SK-N-SH (cell line): ENCODE measurements around the gene PIK3R2. TPM values are rescaled to one million over a fixed set of nuclear protein-coding genes. Genes with fewer than 3 reads are reported as not detected.
A peak's percentile ranks its signal among the peaks of the same experiment; 100 is the strongest.

Experiments
- CTCF ChIA-PET: fragments of 300-600, 350-600 bp; formaldehyde crosslinking; extraction: SDS; loops from one replicate; lab custom pipeline; 2021; lab: Yijun Ruan, JAX
- POLR2A ChIA-PET: fragments of 350-600 bp; sonication (Branson Sonifier 250); formaldehyde crosslinking; extraction: SDS; loops from one replicate; lab custom pipeline; 2020; ENCODE audit warnings: antibody characterized with exemption, inconsistent platforms; lab: Yijun Ruan, JAX
- DNase-seq: peaks from one replicate; pipeline ENCODE4 v3.0.0; 2012
- H2AFZ ChIP-seq: fragments of 200-600 bp; sonication (generic); 2 replicates; pipeline ENCODE4 v1.8.1; 2016; ENCODE audit warnings: antibody characterized with exemption, mild to moderate bottlenecking, low read depth
- H3F3A ChIP-seq: fragments of 200-600 bp; sonication (generic); replicated peaks from 2 replicates; pipeline ENCODE3; 2016; ENCODE audit warnings: antibody characterized with exemption, mild to moderate bottlenecking; ENCODE audit not compliant: insufficient read depth
- H3K27ac ChIP-seq, 2 experiments: fragments of 200-500 bp in 1 of 2; fragments of 200-600 bp in 1 of 2; sonication (Bioruptor generic) in 1 of 2; sonication (generic), shearing (Covaris generic) in 1 of 2; 2 replicates each; pipeline versions ENCODE4 v1.5.1 to v1.6.1; 2014 to 2016; ENCODE audit warnings: low read depth in 2 of 2, inconsistent platforms in 1 of 2, low read length in 1 of 2, mild to moderate bottlenecking in 1 of 2, mixed read lengths in 1 of 2
- H3K27me3 ChIP-seq: fragments of 200-600 bp; sonication (generic), shearing (Covaris generic); 2 replicates; pipeline ENCODE4 v1.6.1; 2016; ENCODE audit warnings: mixed run types; ENCODE audit not compliant: insufficient read depth
- H3K36me3 ChIP-seq, 2 experiments: fragments of 200-500 bp in 1 of 2; fragments of 200-600 bp in 1 of 2; sonication (Bioruptor generic) in 1 of 2; sonication (generic) in 1 of 2; replicated peaks in 1 of 2; 2 replicates each; pipeline versions ENCODE3 to v1.5.1; 2014 to 2016; ENCODE audit warnings: low read length in 1 of 2, mild to moderate bottlenecking in 1 of 2; ENCODE audit not compliant: insufficient read depth in 2 of 2, control insufficient read depth in 1 of 2
- H3K4me1 ChIP-seq, 2 experiments: fragments of 200-500 bp in 1 of 2; fragments of 200-600 bp in 1 of 2; sonication (Bioruptor generic) in 1 of 2; sonication (generic), shearing (Covaris generic) in 1 of 2; 2 replicates each; pipeline versions ENCODE4 v1.5.1 to v1.6.1; 2014 to 2016; ENCODE audit warnings: low read depth in 1 of 2, low read length in 1 of 2, mixed run types in 1 of 2; ENCODE audit not compliant: insufficient read depth in 2 of 2, control insufficient read depth in 1 of 2
- H3K4me2 ChIP-seq: fragments of 200-600 bp; sonication (generic), shearing (Covaris generic); 2 replicates; pipeline ENCODE4 v1.6.1; 2017; ENCODE audit warnings: mixed run types
- H3K4me3 ChIP-seq, 2 experiments: fragments of 200-500 bp in 1 of 2; fragments of 200-600 bp in 1 of 2; sonication (Bioruptor generic) in 1 of 2; sonication (generic), shearing (Covaris generic) in 1 of 2; 2 replicates each; pipeline versions ENCODE4 v1.5.1 to v1.8.1; 2014 to 2016; ENCODE audit warnings: low read depth in 2 of 2, inconsistent platforms in 1 of 2, low read length in 1 of 2, mild to moderate bottlenecking in 1 of 2, mixed read lengths in 1 of 2, moderate library complexity in 1 of 2
- H3K79me2 ChIP-seq: fragments of 200-600 bp; sonication (generic); 2 replicates; pipeline ENCODE4 v1.8.1; 2017; ENCODE audit warnings: mild to moderate bottlenecking; ENCODE audit not compliant: insufficient read depth
- H3K9ac ChIP-seq: fragments of 200-600 bp; sonication (generic); 2 replicates; pipeline ENCODE4 v1.6.1; 2017; ENCODE audit warnings: mixed run types
- H3K9me2 ChIP-seq: fragments of 200-600 bp; sonication (generic); 2 replicates; pipeline ENCODE4 v1.6.1; 2017; ENCODE audit warnings: mixed run types
- H3K9me3 ChIP-seq: fragments of 200-600 bp; sonication (generic); 2 replicates; pipeline ENCODE4 v1.6.1; 2017; ENCODE audit warnings: mixed run types, mild to moderate bottlenecking, moderate library complexity
- H4K20me1 ChIP-seq: fragments of 200-600 bp; sonication (generic); 2 replicates; pipeline ENCODE4 v1.6.1; 2017; ENCODE audit warnings: mild to moderate bottlenecking, mixed run types; ENCODE audit not compliant: insufficient read depth
- ELF1 ChIP-seq: IDR thresholded peaks from 2 replicates; pipeline ENCODE4 v1.4.0; 2012
- EZH2phosphoT487 ChIP-seq: fragments of 200-600 bp; sonication (generic); IDR thresholded peaks from 2 replicates; pipeline ENCODE4 v1.6.1; 2017; ENCODE audit warnings: low read depth, mixed run types, mild to moderate bottlenecking, antibody characterized with exemption, moderate library complexity, borderline replicate concordance
- FOXJ3 ChIP-seq: sonication (generic); formaldehyde crosslinking; IDR thresholded peaks from 2 replicates; pipeline ENCODE4 v1.5.1; 2020; ENCODE audit warnings: mild to moderate bottlenecking, missing genetic modification reagents
- MEF2A ChIP-seq: IDR thresholded peaks from 2 replicates; pipeline ENCODE4 v1.4.0; 2012; ENCODE audit warnings: low read depth, borderline replicate concordance
- NFIC ChIP-seq: IDR thresholded peaks from 2 replicates; pipeline ENCODE4 v1.4.0; 2012; ENCODE audit warnings: borderline replicate concordance
- PBX3 ChIP-seq: IDR thresholded peaks from 2 replicates; pipeline ENCODE4; 2012
- POLR2AphosphoS5 ChIP-seq: IDR thresholded peaks from 2 replicates; pipeline ENCODE4 v1.6.1; 2012; ENCODE audit warnings: low read depth, low read length
- RAD21 ChIP-seq: IDR thresholded peaks from 2 replicates; pipeline ENCODE4 v1.6.1; 2012; ENCODE audit warnings: mild to moderate bottlenecking, low read length
- RFX5 ChIP-seq: IDR thresholded peaks from 2 replicates; pipeline ENCODE4 v1.6.1; 2012; ENCODE audit warnings: mild to moderate bottlenecking, improper control_type of control experiment, low read length
- SIN3A ChIP-seq: IDR thresholded peaks from 2 replicates; pipeline ENCODE4 v1.6.1; 2012; ENCODE audit warnings: low read depth, mild to moderate bottlenecking, low read length, moderate library complexity, borderline replicate concordance
- YY1 ChIP-seq: IDR thresholded peaks from 2 replicates; pipeline ENCODE4 v1.4.0; 2012; ENCODE audit warnings: low read depth, mild to moderate bottlenecking
- WGBS: methylation state at CpG from one replicate; pipeline ENCODE4 v1.1.6; 2017; ENCODE audit warnings: low lambda C conversion rate; 5-methylcytosine and 5-hydroxymethylcytosine counted together
- polyA plus RNA-seq, 3 experiments: library from polyadenylated mRNA; depleted of rRNA; stranded (reverse); fragments of >200 nt; gene quantifications; 2 replicates each; pipeline ENCODE4 v1.2.3, GENCODE V29; 2012
- TF ChIP-seq, protein P1 (sequence below): IDR thresholded peaks from 2 replicates; pipeline ENCODE4 v1.4.0; 2012; ENCODE audit warnings: low read depth, borderline replicate concordance
- TF ChIP-seq, protein P2 (sequence below): IDR thresholded peaks from 2 replicates; pipeline ENCODE4 v1.4.0; 2012; ENCODE audit warnings: low read depth
- TF ChIP-seq, protein P3 (sequence below): fragments of 150-350 bp; IDR thresholded peaks from 2 replicates; pipeline ENCODE4 v1.6.1; 2016; ENCODE audit warnings: mild to moderate bottlenecking, low read depth, low read length

Gene PIK3R2
- polyA plus RNA-seq, 1 of the 3 experiments (the other 2 are of a cell fraction): 36.6 TPM

- peak; percentile 88 for DNase-seq
- no peaks in the 10 kb centered on the region for H4K20me1 ChIP-seq
- H3K9ac ChIP-seq: peak within 1 kb of the TSS; percentile 52
- peaks cover 5% of the 10 kb centered on the region for H3F3A ChIP-seq
- no peak within 1 kb of the TSS; a peak in 1 of 4 replicates for H3K27ac ChIP-seq
- WGBS: 7% methylated on average over 31 of the region's 47 CpGs
- peak within 1 kb of the TSS; percentile 87 for H2AFZ ChIP-seq
- POLR2A ChIA-PET: interaction anchor here (0.6 kb wide), 1 partner anchor 12 kb away, joined by 3 read pairs; no protein-coding TSS in a partner anchor
- H3K36me3 ChIP-seq: peaks cover 6 to 9% of the 10 kb centered on the region in 2 experiments
- H3K27me3 ChIP-seq: no peaks in the 10 kb centered on the region
- TF ChIP-seq, protein P1, sequence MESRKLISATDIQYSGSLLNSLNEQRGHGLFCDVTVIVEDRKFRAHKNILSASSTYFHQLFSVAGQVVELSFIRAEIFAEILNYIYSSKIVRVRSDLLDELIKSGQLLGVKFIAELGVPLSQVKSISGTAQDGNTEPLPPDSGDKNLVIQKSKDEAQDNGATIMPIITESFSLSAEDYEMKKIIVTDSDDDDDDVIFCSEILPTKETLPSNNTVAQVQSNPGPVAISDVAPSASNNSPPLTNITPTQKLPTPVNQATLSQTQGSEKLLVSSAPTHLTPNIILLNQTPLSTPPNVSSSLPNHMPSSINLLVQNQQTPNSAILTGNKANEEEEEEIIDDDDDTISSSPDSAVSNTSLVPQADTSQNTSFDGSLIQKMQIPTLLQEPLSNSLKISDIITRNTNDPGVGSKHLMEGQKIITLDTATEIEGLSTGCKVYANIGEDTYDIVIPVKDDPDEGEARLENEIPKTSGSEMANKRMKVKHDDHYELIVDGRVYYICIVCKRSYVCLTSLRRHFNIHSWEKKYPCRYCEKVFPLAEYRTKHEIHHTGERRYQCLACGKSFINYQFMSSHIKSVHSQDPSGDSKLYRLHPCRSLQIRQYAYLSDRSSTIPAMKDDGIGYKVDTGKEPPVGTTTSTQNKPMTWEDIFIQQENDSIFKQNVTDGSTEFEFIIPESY: no peak
- 0 out of 2 replicates have a peak, but pooled peaks have one; percentile 16 for TF ChIP-seq POLR2AphosphoS5
- TF ChIP-seq, protein P2, sequence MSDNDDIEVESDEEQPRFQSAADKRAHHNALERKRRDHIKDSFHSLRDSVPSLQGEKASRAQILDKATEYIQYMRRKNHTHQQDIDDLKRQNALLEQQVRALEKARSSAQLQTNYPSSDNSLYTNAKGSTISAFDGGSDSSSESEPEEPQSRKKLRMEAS: peak; percentile 43; the same call in 1 of the 2 replicates
- TF ChIP-seq, all 33 proteins: peak for 2
- CTCF ChIA-PET: interaction anchor here (0.7 to 2.3 kb wide), 8 partner anchors 9 to 166 kb away, joined by 3 to 19 read pairs (median 6); partner anchors contain the start of gene MPV17L2
- H3K4me2 ChIP-seq: peak within 1 kb of the TSS; percentile 94
- H3K9me2 ChIP-seq: no peaks in the 10 kb centered on the region
- no peaks in the 10 kb centered on the region for H3K9me3 ChIP-seq
- peaks cover 0 to 8% of the 10 kb centered on the region in 2 experiments; a peak in 1 of 4 replicates for H3K4me1 ChIP-seq
- H3K79me2 ChIP-seq: no peaks in the 10 kb centered on the region
- peak within 1 kb of the TSS; percentile 63 to 78 for H3K4me3 ChIP-seq
These were observed 20.8 kb downstream of the PIK3R2 start, which contains the start of gene IFI30 for GRCh38 chr19:18173572-18174288. Gene IFI30 (plus strand): TSS chr19:18173813. CDS start chr19:18173842, 29 bp downstream.

DNA sequence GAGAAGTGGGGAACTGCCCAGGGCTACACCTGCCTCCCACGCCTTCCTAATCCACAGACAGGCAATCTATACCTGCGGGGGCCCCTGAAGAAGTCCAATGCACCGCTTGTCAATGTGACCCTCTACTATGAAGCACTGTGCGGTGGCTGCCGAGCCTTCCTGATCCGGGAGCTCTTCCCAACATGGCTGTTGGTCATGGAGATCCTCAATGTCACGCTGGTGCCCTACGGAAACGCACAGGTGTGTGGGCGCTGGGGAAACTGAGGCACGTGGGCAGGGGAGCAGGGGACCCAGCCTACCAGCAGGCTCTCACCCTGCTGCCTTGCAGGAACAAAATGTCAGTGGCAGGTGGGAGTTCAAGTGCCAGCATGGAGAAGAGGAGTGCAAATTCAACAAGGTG is 22.0 kb downstream of the PIK3R2 start:
- Histone ChIP-seq H3K79me2 (no peaks in the 10 kb centered on the region), H3K4me1 (peaks cover 0 to 8% of the 10 kb centered on the region in 2 experiments; a peak in 1 of 4 replicates), H3K27me3 (no peaks in the 10 kb centered on the region), H4K20me1 (no peaks in the 10 kb centered on the region), H3F3A (peaks cover 5% of the 10 kb centered on the region), H2AFZ (no peak overlapping the region), H3K27ac (no peak overlapping the region), H3K9ac (no peak overlapping the region), H3K4me2 (no peak overlapping the region), H3K36me3 (no peaks in the 10 kb centered on the region), H3K4me3 (no peak overlapping the region), H3K9me3 (no peaks in the 10 kb centered on the region), H3K9me2 (no peaks in the 10 kb centered on the region)
- ChIA-PET POLR2A (no interaction called here), CTCF (interaction anchor here (1.1 to 2.3 kb wide), 6 partner anchors 10 to 77 kb away, joined by 3 to 19 read pairs (median 8); partner anchors contain the start of gene MPV17L2)
- no peak for DNase-seq
- WGBS: no CpG with 5 or more reads among the region's 11 CpGs
- TF ChIP-seq MEF2A (no peak), EZH2phosphoT487 (no peak), PBX3 (no peak), FOXJ3 (no peak), RAD21 (no peak), SIN3A (no peak), YY1 (no peak), RFX5 (no peak), POLR2AphosphoS5 (no peak), ELF1 (no peak), NFIC (no peak)
- TF ChIP-seq, protein P3, sequence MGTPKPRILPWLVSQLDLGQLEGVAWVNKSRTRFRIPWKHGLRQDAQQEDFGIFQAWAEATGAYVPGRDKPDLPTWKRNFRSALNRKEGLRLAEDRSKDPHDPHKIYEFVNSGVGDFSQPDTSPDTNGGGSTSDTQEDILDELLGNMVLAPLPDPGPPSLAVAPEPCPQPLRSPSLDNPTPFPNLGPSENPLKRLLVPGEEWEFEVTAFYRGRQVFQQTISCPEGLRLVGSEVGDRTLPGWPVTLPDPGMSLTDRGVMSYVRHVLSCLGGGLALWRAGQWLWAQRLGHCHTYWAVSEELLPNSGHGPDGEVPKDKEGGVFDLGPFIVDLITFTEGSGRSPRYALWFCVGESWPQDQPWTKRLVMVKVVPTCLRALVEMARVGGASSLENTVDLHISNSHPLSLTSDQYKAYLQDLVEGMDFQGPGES: no peak
- TF ChIP-seq, protein P1: no peak
